Caco-2 (cell line): ENCODE results near the gene MAGEA2B. TPM values are rescaled to one million over a fixed set of nuclear protein-coding genes. Genes with fewer than 3 reads are reported as not detected.
"Not testable (repeated sequence)": the region's sequence is repeated elsewhere in the genome, so short reads cannot be mapped to it uniquely, and the experiment has no call there.

ENCODE experiments used
- BruUV-seq: library from RNA; stranded (reverse); fragments of 400-500 nt; replicated peaks from 2 replicates; lab custom pipeline; 2021; lab: Mats Ljungman, UMichigan
- CTCF ChIA-PET: fragments of 300-600 bp; sonication (Branson Sonifier 250); formaldehyde crosslinking; loops from one replicate; lab custom pipeline; 2022; ENCODE audit warnings: antibody characterized with exemption; lab: Charles Lee
- POLR2A ChIA-PET: fragments of 300-600 bp; sonication (Branson Sonifier 250); formaldehyde crosslinking; loops from one replicate; lab custom pipeline; 2022; ENCODE audit warnings: antibody characterized with exemption; lab: Charles Lee
- DNase-seq, 2 experiments: peaks; one replicate each; pipeline versions ENCODE4 v3.0.0 to v3.0.0-alpha.2; 2020 to 2022
- H3K27me3 ChIP-seq: replicated peaks from 2 replicates; pipeline ENCODE4 v1.6.0; 2011; ENCODE audit warnings: low read length; ENCODE audit not compliant: control insufficient read depth, insufficient read depth
- H3K36me3 ChIP-seq: 2 replicates; pipeline ENCODE4 v1.5.1; 2011; ENCODE audit warnings: low read length; ENCODE audit not compliant: control insufficient read depth, insufficient read depth
- H3K4me1 ChIP-seq: fragments of 250-450 bp; sonication (Bioruptor Pico); 2 replicates; pipeline ENCODE4 v1.5.1; 2020; ENCODE audit warnings: mild to moderate bottlenecking
- H3K4me3 ChIP-seq: 2 replicates; pipeline ENCODE4 v1.5.1; 2011; ENCODE audit warnings: low read depth, mild to moderate bottlenecking, control low read depth, low read length
- H3K9me3 ChIP-seq: fragments of 250-450 bp; sonication (Bioruptor Pico); 2 replicates; pipeline ENCODE4 v1.5.1; 2020; ENCODE audit warnings: mild to moderate bottlenecking, moderate library complexity
- H3K27ac Mint-ChIP-seq: one replicate; pipeline ENCODE4 v1.8.0; 2022; ENCODE audit warnings: mixed read lengths; ENCODE audit not compliant: unreplicated experiment
- H3K27me3 Mint-ChIP-seq: one replicate; pipeline ENCODE4 v1.8.0; 2022; ENCODE audit warnings: mixed read lengths; ENCODE audit not compliant: insufficient read depth, unreplicated experiment
- H3K36me3 Mint-ChIP-seq: one replicate; pipeline ENCODE4 v1.8.0; 2022; ENCODE audit warnings: mild to moderate bottlenecking, mixed read lengths; ENCODE audit not compliant: insufficient read depth, unreplicated experiment
- H3K4me1 Mint-ChIP-seq: one replicate; pipeline ENCODE4 v1.8.0; 2022; ENCODE audit warnings: low read depth, mixed read lengths; ENCODE audit not compliant: unreplicated experiment
- H3K4me3 Mint-ChIP-seq: one replicate; pipeline ENCODE4 v1.8.0; 2022; ENCODE audit warnings: mild to moderate bottlenecking, moderate library complexity, mixed read lengths; ENCODE audit not compliant: unreplicated experiment
- H3K9me3 Mint-ChIP-seq: one replicate; pipeline ENCODE4 v1.8.0; 2022; ENCODE audit warnings: mixed read lengths; ENCODE audit not compliant: unreplicated experiment
- intact Hi-C: fragments of 100-400 bp; cut with micrococcal nuclease; formaldehyde crosslinking; loops from one replicate; pipeline ENCODE4 v1.10.0; 2022; ENCODE audit not compliant: unreplicated experiment
- total RNA-seq: library from RNA; stranded (reverse); gene quantifications from 2 replicates; pipeline ENCODE4 v1.2.3, GENCODE V29; 2022
- TF ChIP-seq, protein P1 (sequence below), 2 experiments: fragments of 200-600 bp in 1 of 2; IDR thresholded peaks; 1 replicate in 1 of 2; 2 replicates in 1 of 2; pipeline versions ENCODE4 v1.5.1 to v1.8.0; 2011 to 2022; ENCODE audit warnings: antibody characterized with exemption in 1 of 2, control low read depth in 1 of 2, inconsistent platforms in 1 of 2, low read depth in 1 of 2, low read length in 1 of 2, mild to moderate bottlenecking in 1 of 2, moderate library complexity in 1 of 2; ENCODE audit not compliant: insufficient read depth in 1 of 2, severe bottlenecking in 1 of 2, unreplicated experiment in 1 of 2

The MAGEA2B gene
- total RNA-seq, 1 experiment from 2014 or later: not detected

DNA sequence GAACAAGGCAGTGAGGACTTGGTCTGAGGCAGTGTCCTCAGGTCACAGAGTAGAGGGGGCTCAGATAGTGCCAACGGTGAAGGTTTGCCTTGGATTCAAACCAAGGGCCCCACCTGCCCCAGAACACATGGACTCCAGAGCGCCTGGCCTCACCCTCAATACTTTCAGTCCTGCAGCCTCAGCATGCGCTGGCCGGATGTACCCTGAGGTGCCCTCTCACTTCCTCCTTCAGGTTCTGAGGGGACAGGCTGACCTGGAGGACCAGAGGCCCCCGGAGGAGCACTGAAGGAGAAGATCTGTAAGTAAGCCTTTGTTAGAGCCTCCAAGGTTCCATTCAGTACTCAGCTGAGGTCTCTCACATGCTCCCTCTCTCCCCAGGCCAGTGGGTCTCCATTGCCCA lies 14.0 kb upstream of the MAGEA2B start:
- H3K4me1 Mint-ChIP-seq, CTCF ChIA-PET, H3K9me3 Mint-ChIP-seq, H3K27ac Mint-ChIP-seq, BruUV-seq, intact Hi-C loops, DNase-seq, H3K36me3 ChIP-seq, H3K4me3 Mint-ChIP-seq, H3K4me1 ChIP-seq, POLR2A ChIA-PET, H3K27me3 ChIP-seq, H3K27me3 Mint-ChIP-seq, H3K4me3 ChIP-seq, H3K9me3 ChIP-seq, H3K36me3 Mint-ChIP-seq: not testable (repeated sequence)

DNA sequence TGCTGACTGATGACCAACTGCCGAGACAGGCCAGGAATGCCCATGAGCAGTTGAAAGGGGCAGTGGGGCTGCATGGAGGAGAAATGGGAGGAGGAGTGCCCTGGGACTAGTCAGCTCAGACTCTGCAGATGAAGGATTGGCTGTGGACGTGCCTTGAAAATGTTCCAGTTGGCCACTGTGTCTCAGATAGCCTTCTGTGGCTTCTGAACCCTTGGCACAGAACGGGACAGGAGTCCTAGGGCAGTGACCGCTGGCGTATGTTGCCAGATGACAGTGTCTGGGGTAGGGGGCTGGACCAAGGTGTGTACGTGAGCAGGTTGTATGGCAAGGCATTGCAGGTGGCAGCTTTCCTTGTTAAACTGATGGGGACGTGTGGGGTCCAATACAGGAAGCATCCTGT lies 7.9 kb upstream of the MAGEA2B start:
- H3K4me1 ChIP-seq, H3K9me3 ChIP-seq, BruUV-seq, H3K4me3 ChIP-seq, H3K27ac Mint-ChIP-seq, H3K4me1 Mint-ChIP-seq, H3K4me3 Mint-ChIP-seq, H3K36me3 ChIP-seq, H3K36me3 Mint-ChIP-seq, intact Hi-C loops, DNase-seq, H3K9me3 Mint-ChIP-seq, CTCF ChIA-PET, H3K27me3 ChIP-seq, POLR2A ChIA-PET, H3K27me3 Mint-ChIP-seq: not testable (repeated sequence)

DNA sequence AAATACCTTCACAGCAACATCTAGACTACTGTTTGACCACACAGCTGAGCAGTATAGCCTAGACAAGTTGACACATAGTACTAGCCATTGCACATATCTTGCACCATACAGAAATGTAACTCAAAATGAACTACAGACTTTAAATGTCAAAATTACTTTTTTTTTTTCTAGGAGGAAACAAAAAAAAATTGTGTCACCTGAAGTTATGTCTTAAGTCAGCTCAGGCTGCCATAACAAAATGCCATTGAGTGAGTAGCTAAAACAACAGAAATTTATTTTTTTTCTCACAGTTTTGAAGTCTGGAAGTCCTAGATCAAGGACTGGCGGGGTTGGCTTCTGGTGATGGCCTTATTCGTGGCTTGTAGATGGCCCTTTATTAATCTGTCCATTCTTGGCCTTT lies 5.3 kb upstream of the MAGEA2B start, which contains the start of gene CSAG2:
Gene CSAG2 (minus strand): TSS at position 101 of the 400 bp plus-strand sequence. CDS start 161 bp downstream, outside the sequence.
- H3K4me1 Mint-ChIP-seq, H3K27me3 ChIP-seq, H3K36me3 Mint-ChIP-seq, POLR2A ChIA-PET, H3K4me3 Mint-ChIP-seq, CTCF ChIA-PET, H3K9me3 Mint-ChIP-seq, H3K27ac Mint-ChIP-seq, H3K36me3 ChIP-seq, H3K4me1 ChIP-seq, intact Hi-C loops, H3K4me3 ChIP-seq, H3K27me3 Mint-ChIP-seq, BruUV-seq, H3K9me3 ChIP-seq, DNase-seq: not testable (repeated sequence)

DNA sequence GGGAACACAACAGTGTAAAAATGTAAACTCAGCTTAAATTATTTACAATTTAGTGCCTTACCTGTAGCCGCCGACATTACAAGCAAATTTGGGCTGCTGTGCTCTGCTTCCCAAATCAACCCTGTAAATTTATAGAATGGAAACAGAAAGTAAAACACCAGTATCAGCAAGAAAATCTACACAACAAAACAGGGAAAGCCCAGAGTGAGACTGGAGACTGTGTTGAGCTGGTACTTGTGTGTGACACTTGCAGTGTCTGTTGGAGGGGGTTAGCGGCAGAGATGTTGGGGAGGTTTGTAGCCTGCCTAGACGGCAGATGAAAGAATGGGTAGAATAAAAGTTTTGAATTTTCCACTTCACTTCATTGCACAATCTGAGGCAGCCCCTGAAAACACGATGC lies 1.2 kb upstream of the MAGEA2B start:
- H3K4me3 ChIP-seq, H3K27me3 Mint-ChIP-seq, H3K9me3 Mint-ChIP-seq, H3K27me3 ChIP-seq, intact Hi-C loops, H3K4me3 Mint-ChIP-seq, H3K36me3 ChIP-seq, H3K27ac Mint-ChIP-seq, POLR2A ChIA-PET, H3K9me3 ChIP-seq, CTCF ChIA-PET, BruUV-seq, H3K4me1 Mint-ChIP-seq, H3K4me1 ChIP-seq, H3K36me3 Mint-ChIP-seq, DNase-seq: not testable (repeated sequence)

DNA sequence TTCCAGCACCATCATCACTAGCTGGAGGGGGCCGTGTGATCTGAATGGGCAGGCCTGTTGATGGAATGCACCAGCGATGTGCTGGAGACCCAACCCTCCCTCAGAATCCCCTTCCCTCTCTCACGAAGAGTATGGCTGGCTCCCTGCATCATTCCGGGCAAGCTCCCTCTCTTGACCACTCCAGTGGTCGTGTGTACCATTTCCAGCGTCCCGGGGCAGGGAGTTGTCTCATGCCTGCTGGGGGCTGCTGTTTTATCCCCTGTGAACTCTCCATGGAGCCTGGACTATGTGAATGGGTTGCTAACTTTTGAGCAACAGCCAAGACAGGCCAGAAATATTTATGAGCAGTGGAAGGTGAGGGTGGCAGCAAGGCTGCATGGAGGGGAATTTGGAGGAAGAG lies 11.0 kb downstream of the MAGEA2B start:
- no peak overlapping the region for H3K4me3 Mint-ChIP-seq
- Histone ChIP-seq H3K4me3 (no peak overlapping the region), H3K36me3 (no peaks in the 10 kb centered on the region), H3K4me1 (no peaks in the 10 kb centered on the region), H3K9me3 (no peaks in the 10 kb centered on the region), H3K27me3 (no peaks in the 10 kb centered on the region)
- no peaks in the 10 kb centered on the region for H3K9me3 Mint-ChIP-seq
- TF ChIP-seq, protein P1, sequence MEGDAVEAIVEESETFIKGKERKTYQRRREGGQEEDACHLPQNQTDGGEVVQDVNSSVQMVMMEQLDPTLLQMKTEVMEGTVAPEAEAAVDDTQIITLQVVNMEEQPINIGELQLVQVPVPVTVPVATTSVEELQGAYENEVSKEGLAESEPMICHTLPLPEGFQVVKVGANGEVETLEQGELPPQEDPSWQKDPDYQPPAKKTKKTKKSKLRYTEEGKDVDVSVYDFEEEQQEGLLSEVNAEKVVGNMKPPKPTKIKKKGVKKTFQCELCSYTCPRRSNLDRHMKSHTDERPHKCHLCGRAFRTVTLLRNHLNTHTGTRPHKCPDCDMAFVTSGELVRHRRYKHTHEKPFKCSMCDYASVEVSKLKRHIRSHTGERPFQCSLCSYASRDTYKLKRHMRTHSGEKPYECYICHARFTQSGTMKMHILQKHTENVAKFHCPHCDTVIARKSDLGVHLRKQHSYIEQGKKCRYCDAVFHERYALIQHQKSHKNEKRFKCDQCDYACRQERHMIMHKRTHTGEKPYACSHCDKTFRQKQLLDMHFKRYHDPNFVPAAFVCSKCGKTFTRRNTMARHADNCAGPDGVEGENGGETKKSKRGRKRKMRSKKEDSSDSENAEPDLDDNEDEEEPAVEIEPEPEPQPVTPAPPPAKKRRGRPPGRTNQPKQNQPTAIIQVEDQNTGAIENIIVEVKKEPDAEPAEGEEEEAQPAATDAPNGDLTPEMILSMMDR (IDR thresholded peaks at IDR 0.05; ENCODE audit: insufficient read depth in 1 of 2, low read depth in 1 of 2, low read length in 1 of 2, severe bottlenecking in 1 of 2, unreplicated experiment in 1 of 2): no peak
- intact Hi-C loops: no loop called here
- H3K36me3 Mint-ChIP-seq: no peaks in the 10 kb centered on the region
- ChIA-PET CTCF (no interaction called here), POLR2A (no interaction called here)
- H3K27me3 Mint-ChIP-seq: no peaks in the 10 kb centered on the region
- DNase-seq: no peak
- BruUV-seq: no TSS peak
- H3K4me1 Mint-ChIP-seq: no peaks in the 10 kb centered on the region
- H3K27ac Mint-ChIP-seq: no peak overlapping the region
